Neuronal stem cell (in vitro differentiated cells): ENCODE data around the gene HEPHL1.

ENCODE experiments used
- DNase-seq: peaks from one replicate; pipeline ENCODE4 v3.0.0-alpha.2; 2013; ENCODE audit warnings: low spot score
- H2AFZ ChIP-seq: one replicate; pipeline ENCODE4 v1.6.1; 2013; ENCODE audit warnings: mild to moderate bottlenecking, low read length, inconsistent platforms
- H2AK5ac ChIP-seq: 2 replicates; pipeline ENCODE4 v1.6.1; 2013; ENCODE audit warnings: low read depth, mild to moderate bottlenecking, inconsistent platforms, low read length, moderate library complexity, mixed read lengths
- H2BK120ac ChIP-seq: 2 replicates; pipeline ENCODE4 v1.6.1; 2013; ENCODE audit warnings: low read depth, mild to moderate bottlenecking, inconsistent platforms, low read length, moderate library complexity, mixed read lengths
- H2BK12ac ChIP-seq: one replicate; pipeline ENCODE4 v1.6.1; 2013; ENCODE audit warnings: low read length, inconsistent platforms
- H2BK15ac ChIP-seq: 2 replicates; pipeline ENCODE4 v1.6.1; 2013; ENCODE audit warnings: mild to moderate bottlenecking, low read length, inconsistent platforms, mixed read lengths
- H2BK5ac ChIP-seq: one replicate; pipeline ENCODE4 v1.6.1; 2013; ENCODE audit warnings: inconsistent platforms, mild to moderate bottlenecking, low read length, moderate library complexity
- H3K14ac ChIP-seq: one replicate; pipeline ENCODE4 v1.6.1; 2013; ENCODE audit warnings: low read length, inconsistent platforms
- H3K18ac ChIP-seq: 2 replicates; pipeline ENCODE4 v1.6.1; 2013; ENCODE audit warnings: low read length, inconsistent platforms
- H3K23ac ChIP-seq: 2 replicates; pipeline ENCODE4 v1.6.1; 2013; ENCODE audit warnings: low read depth, mild to moderate bottlenecking, mixed read lengths, low read length, inconsistent platforms; ENCODE audit not compliant: poor library complexity
- H3K27ac ChIP-seq: replicated peaks from 3 replicates; pipeline ENCODE4 v1.5.1; 2013; ENCODE audit warnings: low read length, inconsistent platforms
- H3K27me3 ChIP-seq, 3 experiments: 2 replicates each; pipeline ENCODE4 v1.6.1; 2013; ENCODE audit warnings: low read length in 3 of 3, mild to moderate bottlenecking in 2 of 3, inconsistent platforms in 1 of 3, low read depth in 1 of 3, mixed read lengths in 1 of 3, moderate library complexity in 1 of 3; ENCODE audit not compliant: control insufficient read depth in 3 of 3, insufficient read depth in 3 of 3
- H3K36me3 ChIP-seq, 2 donors: replicated peaks in 1 of 2; 2 replicates each; pipeline ENCODE4 v1.6.1; 2013; ENCODE audit warnings: low read length in 2 of 2; ENCODE audit not compliant: control insufficient read depth in 2 of 2, insufficient read depth in 2 of 2
- H3K4ac ChIP-seq: 2 replicates; pipeline ENCODE4 v1.6.1; 2013; ENCODE audit warnings: inconsistent platforms, mild to moderate bottlenecking, low read length, moderate library complexity
- H3K4me1 ChIP-seq, 2 donors: 1 replicate in 1 of 2; 2 replicates in 1 of 2; pipeline ENCODE4 v1.6.1; 2013; ENCODE audit warnings: low read length in 2 of 2, low read depth in 1 of 2; ENCODE audit not compliant: control insufficient read depth in 2 of 2, insufficient read depth in 1 of 2
- H3K4me2 ChIP-seq: one replicate; pipeline ENCODE4 v1.6.1; 2013; ENCODE audit warnings: mild to moderate bottlenecking, low read length, inconsistent platforms; ENCODE audit not compliant: insufficient read depth, poor library complexity, severe bottlenecking
- H3K4me3 ChIP-seq, 2 donors: 2 replicates each; pipeline ENCODE4 v1.5.1; 2013; ENCODE audit warnings: low read length in 2 of 2, mild to moderate bottlenecking in 2 of 2, inconsistent platforms in 1 of 2, moderate library complexity in 1 of 2
- H3K79me1 ChIP-seq: one replicate; pipeline ENCODE4 v1.6.1; 2013; ENCODE audit warnings: low read depth, mild to moderate bottlenecking, inconsistent platforms, low read length, moderate library complexity
- H3K9ac ChIP-seq: one replicate; pipeline ENCODE4 v1.6.1; 2013; ENCODE audit warnings: mild to moderate bottlenecking, low read depth, low read length, inconsistent platforms; ENCODE audit not compliant: poor library complexity
- H3K9me3 ChIP-seq, 2 donors: replicated peaks in 1 of 2; 2 replicates each; pipeline versions ENCODE3 to v1.6.1; 2013; ENCODE audit warnings: low read length in 2 of 2, mild to moderate bottlenecking in 2 of 2, inconsistent platforms in 1 of 2, low read depth in 1 of 2, mixed read lengths in 1 of 2, moderate library complexity in 1 of 2; ENCODE audit not compliant: control insufficient read depth in 2 of 2, insufficient read depth in 1 of 2
- H4K8ac ChIP-seq: one replicate; pipeline ENCODE4 v1.6.1; 2013; ENCODE audit warnings: low read depth, mild to moderate bottlenecking, inconsistent platforms, low read length, moderate library complexity
- H4K91ac ChIP-seq: one replicate; pipeline ENCODE4 v1.6.1; 2013; ENCODE audit warnings: low read length, low read depth, mild to moderate bottlenecking, inconsistent platforms; ENCODE audit not compliant: poor library complexity
- WGBS, 2 donors: extraction: QIAGEN DNeasy Blood & Tissue Kit; methylation state at CpG; one replicate each; pipeline ENCODE4 v1.1.7; 2013; ENCODE audit warnings: missing lambda C conversion rate in 2 of 2, mixed read lengths in 1 of 2; ENCODE audit not compliant: insufficient read length in 2 of 2, insufficient replicate concordance in 1 of 2; ENCODE audit errors: extremely low coverage in 2 of 2; 5-methylcytosine and 5-hydroxymethylcytosine counted together

HEPHL1 gene

DNA sequence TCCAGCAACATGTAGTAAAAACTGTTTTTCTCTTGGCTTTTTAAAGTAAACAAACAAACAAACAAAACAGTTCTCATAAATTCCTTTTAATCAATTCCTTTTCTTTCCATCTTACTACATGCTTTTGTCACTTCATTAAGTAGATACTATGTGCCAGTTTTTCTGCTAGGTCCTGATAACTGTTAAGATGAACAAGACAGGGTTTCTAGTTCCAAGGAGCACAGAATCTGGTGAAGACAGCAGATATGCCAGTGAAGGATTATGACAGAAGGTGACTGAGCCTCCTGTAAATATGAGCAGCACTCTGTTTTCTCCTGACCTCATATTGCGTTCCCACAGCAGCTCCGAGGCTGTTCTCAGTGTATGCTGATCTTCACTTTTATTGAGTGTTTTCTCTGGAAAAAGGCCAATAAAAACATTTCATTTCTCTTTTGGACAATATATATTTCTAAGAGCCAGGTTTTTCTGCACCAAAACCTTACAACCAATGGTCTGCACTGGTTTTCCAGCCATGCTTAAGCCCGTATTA, 45.8 kb downstream of the HEPHL1 start:
- H2BK15ac ChIP-seq, result no peak overlapping the region
- H3K14ac ChIP-seq, result no peak overlapping the region
- no peak overlapping the region for H3K4ac ChIP-seq
- DNase-seq, result no peak
- H4K91ac ChIP-seq, result no peak overlapping the region
- H3K4me1 ChIP-seq, result no peaks in the 10 kb centered on the region
- no peak overlapping the region for H3K23ac ChIP-seq
- no peak overlapping the region for H2AK5ac ChIP-seq
- H3K18ac ChIP-seq, result no peak overlapping the region
- H2BK120ac ChIP-seq, result no peak overlapping the region
- WGBS, 2 donors, result no CpG with 5 or more reads among the region's 3 CpGs
- no peak overlapping the region for H3K4me3 ChIP-seq
- no peak overlapping the region for H4K8ac ChIP-seq
- H3K9ac ChIP-seq, result no peak overlapping the region
- H2AFZ ChIP-seq, result no peak overlapping the region
- no peak overlapping the region for H3K4me2 ChIP-seq
- no peaks in the 10 kb centered on the region for H3K36me3 ChIP-seq
- H2BK5ac ChIP-seq, result no peak overlapping the region
- no peaks in the 10 kb centered on the region for H3K79me1 ChIP-seq
- no peaks in the 10 kb centered on the region for H3K27me3 ChIP-seq
- H3K27ac ChIP-seq, result no peak overlapping the region
- H2BK12ac ChIP-seq, result no peak overlapping the region
- H3K9me3 ChIP-seq, result no peaks in the 10 kb centered on the region

DNA sequence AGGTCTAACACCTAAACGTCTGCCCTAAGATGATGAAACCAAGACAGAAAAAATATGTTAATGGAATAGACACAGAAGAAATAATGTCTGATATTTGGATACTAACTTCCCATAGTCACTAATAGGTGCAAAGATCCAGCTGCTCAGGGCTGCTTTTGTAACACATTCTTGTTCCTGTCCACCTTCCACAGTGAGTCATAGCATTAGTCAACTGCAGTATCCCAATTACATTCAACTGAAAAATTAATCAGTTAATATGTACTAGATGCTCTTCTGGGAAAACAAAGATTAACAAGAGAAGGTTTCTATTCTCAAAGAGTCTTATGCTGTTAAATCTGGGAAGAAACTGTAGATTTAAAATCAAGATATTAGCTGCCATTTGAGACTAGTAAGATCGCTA, 47.6 kb downstream of the HEPHL1 start:
- no peak overlapping the region for H3K4me2 ChIP-seq
- H3K18ac ChIP-seq, result no peak overlapping the region
- no peak overlapping the region for H2AFZ ChIP-seq
- H3K4me3 ChIP-seq, result no peak overlapping the region
- no peak overlapping the region for H2BK15ac ChIP-seq
- no peak overlapping the region for H2BK5ac ChIP-seq
- no peak overlapping the region for H4K91ac ChIP-seq
- no peaks in the 10 kb centered on the region for H3K9me3 ChIP-seq
- H2BK120ac ChIP-seq, result no peak overlapping the region
- H3K36me3 ChIP-seq, result no peaks in the 10 kb centered on the region
- H3K79me1 ChIP-seq, result no peaks in the 10 kb centered on the region
- H2BK12ac ChIP-seq, result no peak overlapping the region
- no peak overlapping the region for H3K4ac ChIP-seq
- no CpG with 5 or more reads among the region's 2 CpGs for WGBS, 2 donors
- no peak overlapping the region for H3K27ac ChIP-seq
- peaks cover 0 to 3% (median 0%) of the 10 kb centered on the region in 3 experiments for H3K27me3 ChIP-seq
- no peak overlapping the region for H3K23ac ChIP-seq
- no peak overlapping the region for H3K9ac ChIP-seq
- no peaks in the 10 kb centered on the region for H3K4me1 ChIP-seq
- no peak for DNase-seq
- H3K14ac ChIP-seq, result no peak overlapping the region
- no peak overlapping the region for H4K8ac ChIP-seq
- H2AK5ac ChIP-seq, result no peak overlapping the region

DNA sequence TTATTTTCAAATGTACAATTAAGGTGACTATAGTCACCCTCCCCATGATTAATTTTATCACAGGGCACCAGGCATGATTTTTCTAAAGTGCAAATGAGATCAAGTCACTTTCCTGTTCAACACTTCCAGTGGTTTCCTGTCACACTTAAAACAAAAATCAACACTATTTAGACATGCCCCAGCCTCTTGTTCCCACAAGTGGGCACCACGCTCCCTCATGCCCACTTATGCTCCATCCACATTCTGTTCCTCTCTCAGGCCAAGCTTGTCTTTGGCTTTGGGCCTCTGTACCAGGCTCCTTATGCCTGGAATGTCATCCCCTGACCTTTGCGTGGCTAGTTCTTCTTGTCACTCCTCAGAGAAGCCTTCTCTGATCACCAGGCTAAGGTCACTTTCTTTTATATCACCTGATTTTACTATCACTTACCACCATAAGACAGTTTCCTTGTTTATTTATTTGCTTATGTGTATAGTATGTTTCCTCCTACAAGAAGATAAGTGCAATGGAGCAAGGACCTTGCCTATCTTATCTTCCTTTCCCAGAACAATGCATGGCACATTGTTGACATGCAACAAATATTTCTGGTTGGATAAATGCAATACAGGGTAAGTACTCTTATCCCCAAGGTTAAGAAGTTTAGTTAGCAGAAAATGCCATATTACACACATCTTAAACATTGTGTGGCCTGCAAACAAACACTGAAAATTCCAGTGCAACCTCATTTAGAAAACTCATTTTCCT, 56.6 kb downstream of the HEPHL1 start:
- Histone ChIP-seq H2BK120ac (no peak overlapping the region), H3K9me3 (no peaks in the 10 kb centered on the region), H3K18ac (no peak overlapping the region), H3K4ac (no peak overlapping the region), H4K8ac (no peak overlapping the region), H3K27ac (no peak overlapping the region), H4K91ac (no peak overlapping the region), H3K14ac (no peak overlapping the region), H3K9ac (no peak overlapping the region), H2BK5ac (no peak overlapping the region), H3K23ac (no peak overlapping the region), H2BK12ac (no peak overlapping the region), H3K4me3 (peak overlapping the region in 1 of 2 donors; percentile 57), H3K79me1 (no peaks in the 10 kb centered on the region), H2AFZ (no peak overlapping the region), H3K4me2 (no peak overlapping the region), H3K36me3 (no peaks in the 10 kb centered on the region), H2BK15ac (no peak overlapping the region), H3K27me3 (peaks cover 0 to 2% (median 0%) of the 10 kb centered on the region in 3 experiments), H2AK5ac (no peak overlapping the region), H3K4me1 (no peaks in the 10 kb centered on the region)
- no peak for DNase-seq
- WGBS, 2 donors, result no CpG with 5 or more reads among the region's 2 CpGs

DNA sequence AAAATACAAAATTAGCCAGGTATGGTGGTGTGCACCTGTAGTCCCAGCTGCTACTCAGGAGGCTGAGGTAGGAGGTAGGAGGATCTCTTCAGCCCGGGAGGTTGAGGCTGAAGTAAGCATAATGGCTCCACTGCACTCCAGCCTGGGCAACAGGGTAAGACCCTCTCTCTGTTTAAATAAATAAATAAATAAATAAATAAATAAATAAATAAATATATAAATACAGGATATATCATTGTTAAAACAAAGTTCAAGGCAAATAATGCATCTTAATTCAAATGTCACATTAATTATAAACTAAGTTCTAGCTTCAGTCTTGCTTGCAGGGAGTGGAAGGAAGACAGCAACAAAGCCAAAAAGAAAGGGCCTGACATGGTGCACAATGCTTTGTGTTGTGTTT, 63.0 kb downstream of the HEPHL1 start:
- no peaks in the 10 kb centered on the region for H3K9me3 ChIP-seq
- H3K4me2 ChIP-seq, result no peak overlapping the region
- no peaks in the 10 kb centered on the region for H3K27me3 ChIP-seq
- H3K4ac ChIP-seq, result no peak overlapping the region
- H2BK5ac ChIP-seq, result no peak overlapping the region
- H2AFZ ChIP-seq, result no peak overlapping the region
- H2BK15ac ChIP-seq, result no peak overlapping the region
- H3K4me3 ChIP-seq, result no peak overlapping the region
- H2BK12ac ChIP-seq, result no peak overlapping the region
- DNase-seq, result no peak
- H3K18ac ChIP-seq, result no peak overlapping the region
- no peak overlapping the region for H3K14ac ChIP-seq
- no peak overlapping the region for H3K9ac ChIP-seq
- H3K36me3 ChIP-seq, result no peaks in the 10 kb centered on the region
- no peak overlapping the region for H4K8ac ChIP-seq
- no peaks in the 10 kb centered on the region for H3K79me1 ChIP-seq
- no peak overlapping the region for H3K27ac ChIP-seq
- no peak overlapping the region for H4K91ac ChIP-seq
- no peak overlapping the region for H2BK120ac ChIP-seq
- no CpG with 5 or more reads among the region's 1 CpG for WGBS, 2 donors
- no peak overlapping the region for H2AK5ac ChIP-seq
- no peaks in the 10 kb centered on the region for H3K4me1 ChIP-seq
- H3K23ac ChIP-seq, result no peak overlapping the region
